SIG-M5 treated with dmso at 0.1 percent for 504 hours (cell line): ENCODE data around the gene ATXN1.
"Not testable (repeated sequence)": the region's sequence is repeated elsewhere in the genome, so short reads cannot be mapped to it uniquely, and the experiment has no call there.

ENCODE experiments used
- DNase-seq: peaks from one replicate; lab custom pipeline; 2025; ENCODE audit not compliant: unreplicated experiment; lab: John Stamatoyannopoulos, UW

Gene ATXN1

GRCh38 chr6:16545382-16545781 lies 215.9 kb downstream of the ATXN1 start:
- DNase-seq, result no peak

- no peak for DNase-seq
Measured at GRCh38 chr6:16544521-16544920, 216.7 kb downstream of the ATXN1 start.

DNA sequence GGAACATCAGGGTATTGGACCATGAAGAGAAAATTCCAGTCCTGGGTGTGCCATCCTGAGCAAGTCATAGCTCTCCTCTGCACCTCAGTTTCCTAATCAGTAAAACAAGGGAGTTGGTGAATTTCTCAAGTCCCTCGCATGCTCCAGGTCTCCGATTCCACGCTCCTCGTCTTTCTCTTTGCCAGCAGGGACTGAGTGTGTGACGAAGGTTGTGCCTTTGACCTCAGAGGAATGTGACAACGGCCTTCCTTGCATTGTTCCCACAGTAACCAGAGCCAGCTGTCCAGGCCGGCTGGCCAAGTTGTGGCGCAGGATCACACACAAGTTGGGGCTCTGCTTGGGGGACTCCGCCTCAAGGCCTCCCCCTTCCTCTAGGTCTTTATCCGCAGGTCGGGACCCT lies 217.3 kb downstream of the ATXN1 start:
- DNase-seq, result no peak

- no peak for DNase-seq
Measured at GRCh38 chr6:16543521-16543920, 217.7 kb downstream of the ATXN1 start.

- DNase-seq, result no peak
Measured at GRCh38 chr6:16542070-16542469, 219.2 kb downstream of the ATXN1 start.

GRCh38 chr6:16540804-16541752 lies 220.2 kb downstream of the ATXN1 start:
- no peak for DNase-seq

DNA sequence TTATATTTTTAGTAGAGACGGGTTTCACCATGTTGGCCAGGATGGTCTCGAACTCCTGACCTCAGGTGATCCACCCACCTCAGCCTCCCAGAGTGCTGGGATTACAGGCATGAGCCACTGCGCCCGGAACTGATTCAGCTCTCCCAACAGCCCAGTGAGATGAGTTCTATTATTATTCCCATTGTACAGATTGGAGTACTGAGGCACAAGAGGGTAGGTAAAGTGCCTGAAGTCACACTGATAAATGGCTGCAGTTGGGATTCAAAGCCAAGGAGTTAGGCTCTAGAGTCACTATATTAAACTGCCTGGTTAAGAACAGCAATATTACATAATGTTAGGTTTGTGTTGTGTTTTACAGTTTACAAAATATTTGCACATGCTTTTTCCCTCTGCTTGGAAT lies 220.9 kb downstream of the ATXN1 start:
- not testable (repeated sequence) for DNase-seq

- no peak for DNase-seq
Measured at GRCh38 chr6:16539086-16539931, 222.0 kb downstream of the ATXN1 start.

GRCh38 chr6:16535564-16535963 lies 225.7 kb downstream of the ATXN1 start:
- no peak for DNase-seq

DNA sequence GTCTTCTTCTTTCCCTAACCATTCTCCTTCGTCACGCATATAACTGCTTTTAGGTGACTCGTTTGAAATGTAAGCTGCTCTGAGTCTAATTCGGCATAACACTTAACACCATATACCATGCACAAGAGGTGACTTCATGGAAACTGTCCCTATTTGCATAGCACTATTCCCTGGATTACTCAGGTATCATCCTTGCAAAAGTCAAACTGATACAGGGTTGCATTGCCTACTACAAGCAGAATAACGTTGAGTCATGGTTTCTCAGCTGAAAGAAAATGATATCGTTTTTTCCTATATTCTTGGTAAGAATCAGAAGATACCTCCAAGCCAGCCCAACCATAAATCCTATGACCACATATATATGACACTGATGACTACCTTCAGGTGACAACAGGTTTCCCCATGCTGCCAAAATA lies 227.5 kb downstream of the ATXN1 start:
- DNase-seq, result no peak

DNA sequence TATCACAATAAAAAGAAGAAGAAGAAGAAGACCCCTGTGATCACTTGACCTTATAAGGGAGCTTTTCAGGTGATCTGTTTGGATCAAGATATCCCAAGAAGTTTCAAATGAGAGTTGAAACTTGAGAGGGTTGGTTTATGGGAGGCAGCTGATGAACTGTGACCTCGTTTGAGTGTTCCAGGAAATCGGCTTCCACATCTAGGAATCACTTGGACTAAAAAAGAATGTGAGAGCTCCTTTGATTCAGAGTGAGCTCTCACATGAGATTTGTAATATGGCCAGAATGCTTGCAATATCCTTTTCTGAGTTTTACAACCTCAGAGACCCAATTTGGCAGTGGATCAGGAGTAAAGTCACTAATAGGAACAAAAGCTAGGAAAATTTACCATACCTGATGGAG lies 228.1 kb downstream of the ATXN1 start:
- no peak for DNase-seq

GRCh38 chr6:16527691-16528090 lies 233.6 kb downstream of the ATXN1 start:
- DNase-seq, result no peak

GRCh38 chr6:16524380-16524707 lies 236.9 kb downstream of the ATXN1 start:
- DNase-seq, result no peak

DNA sequence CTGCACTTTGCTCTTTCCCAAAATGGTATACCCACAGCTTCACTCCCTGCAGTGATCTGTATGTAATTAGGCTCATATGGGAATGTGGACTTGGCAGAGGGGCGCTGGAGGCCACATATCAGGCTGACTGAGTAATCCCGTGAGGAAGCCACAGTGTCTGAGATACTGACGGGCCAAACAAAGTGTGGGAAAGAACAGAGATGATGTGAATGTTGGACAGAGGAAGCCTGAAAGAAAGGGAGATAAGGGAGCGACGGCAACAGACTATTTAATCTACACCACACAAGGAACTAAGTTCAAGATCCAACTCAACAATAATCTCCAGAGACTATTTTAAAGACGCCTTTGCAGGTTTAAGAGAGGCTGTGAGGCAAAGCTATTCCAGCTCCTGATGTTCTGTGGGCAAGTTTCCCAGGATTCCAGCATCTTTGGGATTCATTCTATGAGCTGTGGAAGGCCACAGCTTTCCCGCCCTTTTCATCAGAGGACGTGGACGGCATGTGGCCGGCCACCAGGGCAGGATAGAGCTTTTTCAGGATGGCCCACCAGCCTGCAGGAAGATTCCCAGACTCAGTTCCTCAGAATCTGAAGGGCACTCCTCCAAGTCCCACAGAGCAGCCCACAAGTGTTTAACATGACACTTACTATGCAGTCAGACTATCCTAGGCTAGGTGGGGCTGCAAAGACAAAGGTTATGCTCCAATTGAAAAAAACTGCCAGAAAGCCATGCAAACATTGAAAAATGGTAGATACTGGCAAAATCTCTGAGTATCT lies 237.5 kb downstream of the ATXN1 start:
- no peak for DNase-seq

DNA sequence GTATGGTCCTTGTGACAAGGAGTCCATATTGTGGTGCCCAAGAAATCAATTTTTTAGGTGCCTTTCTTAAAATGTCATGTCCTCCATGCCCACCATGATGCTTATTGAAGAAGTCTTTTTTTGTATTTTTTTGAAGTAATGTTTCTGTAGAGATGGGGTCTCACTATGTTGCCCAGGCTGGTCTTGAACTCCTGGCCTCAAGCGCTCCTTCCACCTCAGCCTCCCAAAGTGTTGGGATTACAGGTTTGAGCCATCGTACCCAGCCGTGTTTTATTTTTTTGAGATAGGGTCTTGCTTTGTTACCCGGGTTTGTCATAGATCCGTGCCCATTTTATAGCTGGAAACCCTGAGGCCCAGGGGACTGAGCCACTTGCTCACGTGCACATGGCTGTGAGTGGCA lies 238.3 kb downstream of the ATXN1 start:
- DNase-seq, result no peak

DNA sequence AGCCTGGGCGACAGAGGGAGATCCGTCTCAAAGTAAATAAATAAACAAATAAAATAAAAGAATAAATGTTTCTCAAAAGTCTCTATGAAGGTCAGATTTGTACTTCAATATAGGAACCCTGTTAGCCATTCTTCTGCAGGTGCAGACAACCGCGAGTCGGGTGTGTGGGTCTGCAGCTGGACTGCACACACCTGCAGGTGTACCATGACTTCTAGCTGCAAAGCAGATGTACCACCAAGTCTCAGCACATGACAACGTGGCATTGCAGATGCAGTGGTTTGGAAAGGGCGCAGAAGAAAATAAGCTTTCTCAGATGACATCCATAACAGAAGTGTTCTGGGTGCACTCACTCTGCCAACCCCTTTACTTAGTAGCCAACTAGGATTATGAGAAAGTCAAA lies 239.7 kb downstream of the ATXN1 start:
- no peak for DNase-seq

GRCh38 chr6:16519265-16520242 lies 241.7 kb downstream of the ATXN1 start:
- DNase-seq, result no peak

GRCh38 chr6:16518265-16518664 lies 243.0 kb downstream of the ATXN1 start:
- DNase-seq, result no peak

- DNase-seq, result peak; percentile 29
Measured at GRCh38 chr6:16514249-16514648, 247.0 kb downstream of the ATXN1 start.
